PFSK-1 (cell line): ENCODE measurements around the gene RNFT2.

ENCODE experiments used
- FOXP2 ChIP-seq: optimal IDR thresholded peaks from 2 replicates; pipeline ENCODE3; 2011; ENCODE audit warnings: borderline replicate concordance, control low read depth, inconsistent platforms; ENCODE audit not compliant: insufficient read depth; ENCODE audit errors: extremely low read length, extremely low read depth
- POLR2AphosphoS5 ChIP-seq: IDR thresholded peaks from 2 replicates; pipeline ENCODE4 v1.6.1; 2012; ENCODE audit warnings: low read depth, mild to moderate bottlenecking, control low read depth, low read length, moderate library complexity
- REST ChIP-seq, 2 experiments: IDR thresholded peaks; 2 replicates each; pipeline versions ENCODE4 v1.6.1 to v1.8.0; 2011 to 2012; ENCODE audit warnings: low read depth in 2 of 2, low read length in 2 of 2, control low read depth in 1 of 2, inconsistent platforms in 1 of 2, mild to moderate bottlenecking in 1 of 2, moderate library complexity in 1 of 2; ENCODE audit not compliant: insufficient read depth in 1 of 2
- SIN3A ChIP-seq: IDR thresholded peaks from 2 replicates; pipeline ENCODE4 v1.6.1; 2012; ENCODE audit warnings: mild to moderate bottlenecking, low read length, moderate library complexity, borderline replicate concordance; ENCODE audit not compliant: insufficient read depth
- TAF1 ChIP-seq: IDR thresholded peaks from 2 replicates; pipeline ENCODE4 v1.6.1; 2012; ENCODE audit warnings: low read length, control low read depth, borderline replicate concordance; ENCODE audit not compliant: insufficient read depth

- TF ChIP-seq REST (IDR thresholded peaks at IDR 0.05; ENCODE audit: insufficient read depth in 1 of 2, low read depth in 2 of 2, low read length in 2 of 2) = no peak
- TF ChIP-seq POLR2AphosphoS5 = no peak
- no peak for TF ChIP-seq SIN3A
- TF ChIP-seq TAF1 = no peak
- no peak for TF ChIP-seq FOXP2
These were observed 132.2 kb downstream of the RNFT2 start for GRCh38 chr12:116870306-116870705.
